Lung (tissue), 12 donors: ENCODE measurements around the gene ZPBP. TPM values are rescaled to one million over a fixed set of nuclear protein-coding genes. Genes with fewer than 3 reads are reported as not detected.

Experiments
- ATAC-seq: fragments of 200-7000 bp; cut with Tn5 transposase; one replicate; pipeline ENCODE4 v1.9.1; 2020; ENCODE audit warnings: moderate number of reproducible peaks; ENCODE audit not compliant: insufficient read depth, low FRiP score
- DNase-seq, 3 donors: peaks; one replicate each; pipeline ENCODE4 v3.0.0-alpha.2; 2013 to 2017
- H3K27ac ChIP-seq, 2 donors: one replicate each; pipeline ENCODE4 v1.5.1; 2013; ENCODE audit warnings: mild to moderate bottlenecking in 2 of 2, moderate library complexity in 2 of 2, control low read depth in 1 of 2, inconsistent platforms in 1 of 2, low read depth in 1 of 2, low read length in 1 of 2
- H3K27me3 ChIP-seq, 3 donors: one replicate each; pipeline ENCODE4 v1.5.1; 2013; ENCODE audit warnings: low read length in 2 of 3; ENCODE audit not compliant: control insufficient read depth in 3 of 3, insufficient read depth in 3 of 3
- H3K36me3 ChIP-seq, 4 donors: one replicate each; pipeline ENCODE4 v1.5.1; 2013; ENCODE audit warnings: low read length in 4 of 4, mild to moderate bottlenecking in 1 of 4, moderate library complexity in 1 of 4; ENCODE audit not compliant: control insufficient read depth in 4 of 4, insufficient read depth in 4 of 4
- H3K4me1 ChIP-seq, 5 donors: one replicate each; pipeline ENCODE4 v1.5.1; 2013; ENCODE audit warnings: low read length in 5 of 5, mild to moderate bottlenecking in 2 of 5, moderate library complexity in 1 of 5; ENCODE audit not compliant: control insufficient read depth in 5 of 5, insufficient read depth in 5 of 5
- H3K4me3 ChIP-seq: one replicate; pipeline ENCODE4 v1.5.1; 2013; ENCODE audit warnings: mild to moderate bottlenecking, control low read depth, moderate library complexity
- H3K9ac ChIP-seq, 2 donors: one replicate each; pipeline ENCODE4 v1.5.1; 2013; ENCODE audit warnings: low read length in 2 of 2, control low read depth in 1 of 2; ENCODE audit not compliant: insufficient read depth in 1 of 2
- H3K9me3 ChIP-seq, 4 donors: one replicate each; pipeline ENCODE4 v1.5.1; 2013; ENCODE audit warnings: low read length in 3 of 4, mild to moderate bottlenecking in 1 of 4, moderate library complexity in 1 of 4; ENCODE audit not compliant: control insufficient read depth in 4 of 4, insufficient read depth in 3 of 4
- CTCF ChIP-seq: IDR thresholded peaks from 2 replicates; pipeline ENCODE4 v1.5.1; 2012; ENCODE audit warnings: mild to moderate bottlenecking; ENCODE audit errors: control extremely low read depth, extremely low read depth
- WGBS, 2 donors: extraction: QIAGEN DNeasy Blood & Tissue Kit; methylation state at CpG; one replicate each; pipeline ENCODE4 v1.1.7; 2013; 5-methylcytosine and 5-hydroxymethylcytosine counted together
- polyA plus RNA-seq, 2 donors: library from polyadenylated mRNA; stranded (reverse); fragments of 200-250 nt; gene quantifications; one replicate each; pipeline ENCODE4 v1.2.1, GENCODE V29; 2013
- total RNA-seq, 2 donors: library from RNA; depleted of rRNA in 1 of 2; stranded (reverse); fragments of >200 nt in 1 of 2; gene quantifications; one replicate each; pipeline ENCODE4 v1.2.1, GENCODE V29; 2014 to 2021
- donor health status: control.
- donor health status: control.
- donor health status: Bipolar disorder and iron deficiency.
- donor health status: healthy.
- donor health status: DM: yes; HTN: yes; CAD: no.

Gene ZPBP
- total and polyA plus RNA-seq, 4 donors: 0.03 to 0.85 (median 0.25) TPM; not detected in 1

GRCh38 chr7:49995681-49996080, 97.4 kb downstream of the ZPBP start:
- DNase-seq (no peak), ATAC-seq (no peak)
- no peaks in the 10 kb centered on the region for H3K27me3 ChIP-seq
- H3K4me1 ChIP-seq: no peaks in the 10 kb centered on the region
- no peak overlapping the region for H3K4me3 ChIP-seq
- no peak overlapping the region for H3K9ac ChIP-seq
- no peaks in the 10 kb centered on the region for H3K9me3 ChIP-seq
- H3K27ac ChIP-seq: no peak overlapping the region
- H3K36me3 ChIP-seq: no peaks in the 10 kb centered on the region
- 80 to 86% methylated on average over 6 of the region's 6 CpGs for WGBS, 2 donors
- TF ChIP-seq CTCF: no peak

- H3K27ac ChIP-seq: no peak overlapping the region
- WGBS, 2 donors: 82 to 89% methylated on average over 5 of the region's 5 CpGs
- no peaks in the 10 kb centered on the region for H3K4me1 ChIP-seq
- no peak overlapping the region for H3K4me3 ChIP-seq
- no peak for TF ChIP-seq CTCF
- H3K36me3 ChIP-seq: no peaks in the 10 kb centered on the region
- no peak for DNase-seq
- H3K9me3 ChIP-seq: peaks cover 0 to 10% (median 5%) of the 10 kb centered on the region in 4 donors
- no peak overlapping the region for H3K9ac ChIP-seq
- ATAC-seq: no peak
- no peaks in the 10 kb centered on the region for H3K27me3 ChIP-seq
Observed at GRCh38 chr7:49986191-49986590, 106.9 kb downstream of the ZPBP start.

GRCh38 chr7:49980465-49980864, 112.6 kb downstream of the ZPBP start:
- ATAC-seq: no peak
- DNase-seq: no peak
- Histone ChIP-seq H3K4me3 (no peak overlapping the region), H3K9me3 (no peaks in the 10 kb centered on the region), H3K9ac (no peak overlapping the region), H3K4me1 (no peaks in the 10 kb centered on the region), H3K27ac (no peak overlapping the region), H3K36me3 (no peaks in the 10 kb centered on the region), H3K27me3 (no peaks in the 10 kb centered on the region)
- no peak for TF ChIP-seq CTCF
- WGBS, 2 donors: 84 to 89% methylated on average over 9 of the region's 9 CpGs

- ATAC-seq (no peak), DNase-seq (no peak)
- Histone ChIP-seq H3K4me1 (no peaks in the 10 kb centered on the region), H3K27me3 (no peaks in the 10 kb centered on the region), H3K27ac (no peak overlapping the region), H3K9ac (no peak overlapping the region), H3K4me3 (no peak overlapping the region), H3K36me3 (no peaks in the 10 kb centered on the region), H3K9me3 (no peaks in the 10 kb centered on the region)
- 64 to 79% methylated on average over 1 of the region's 1 CpG for WGBS, 2 donors
- TF ChIP-seq CTCF: no peak
Observed at GRCh38 chr7:49976238-49976637, 116.8 kb downstream of the ZPBP start.
